Endodermal cell (in vitro differentiated cells): ENCODE data around the gene EIF2B5. TPM values are rescaled to one million over a fixed set of nuclear protein-coding genes. Genes with fewer than 3 reads are reported as not detected.

Experiments used
- DNase-seq: peaks from one replicate; pipeline ENCODE4 v3.0.0-alpha.2; 2017
- H3K27ac ChIP-seq: 2 replicates; pipeline ENCODE4 v1.5.1; 2013; ENCODE audit warnings: mild to moderate bottlenecking, low read depth, low read length, moderate library complexity
- H3K27me3 ChIP-seq: 2 replicates; pipeline ENCODE4 v1.6.1; 2013; ENCODE audit warnings: mild to moderate bottlenecking, low read length, moderate library complexity; ENCODE audit not compliant: insufficient read depth, control insufficient read depth, poor library complexity, severe bottlenecking
- H3K36me3 ChIP-seq: 2 replicates; pipeline ENCODE4 v1.7.0; 2013; ENCODE audit warnings: mild to moderate bottlenecking, low read length, moderate library complexity; ENCODE audit not compliant: control insufficient read depth, insufficient read depth
- H3K4me1 ChIP-seq: one replicate; pipeline ENCODE4 v1.7.0; 2013; ENCODE audit warnings: low read length; ENCODE audit not compliant: control insufficient read depth, insufficient read depth
- H3K4me3 ChIP-seq: 2 replicates; pipeline ENCODE4 v1.5.1; 2013; ENCODE audit warnings: mild to moderate bottlenecking, low read length, moderate library complexity
- H3K9ac ChIP-seq: 2 replicates; pipeline ENCODE4 v1.6.1; 2013; ENCODE audit warnings: mild to moderate bottlenecking, low read length, moderate library complexity; ENCODE audit not compliant: poor library complexity, severe bottlenecking; ENCODE audit errors: extremely low read depth
- H3K9me3 ChIP-seq: 2 replicates; pipeline ENCODE4 v1.6.1; 2013; ENCODE audit warnings: mild to moderate bottlenecking, low read length, moderate library complexity; ENCODE audit not compliant: control insufficient read depth
- H3K27ac Mint-ChIP-seq: 2 replicates; pipeline ENCODE4 v1.8.0; 2020; ENCODE audit warnings: mixed read lengths
- H3K27me3 Mint-ChIP-seq: 2 replicates; pipeline ENCODE4 v1.8.0; 2021; ENCODE audit warnings: mild to moderate bottlenecking, mixed read lengths; ENCODE audit not compliant: insufficient read depth
- H3K36me3 Mint-ChIP-seq: 2 replicates; pipeline ENCODE4 v1.8.0; 2020; ENCODE audit warnings: low read depth, mixed read lengths
- H3K4me1 Mint-ChIP-seq: 2 replicates; pipeline ENCODE4 v1.8.0; 2020; ENCODE audit warnings: mixed read lengths
- H3K4me3 Mint-ChIP-seq: 2 replicates; pipeline ENCODE4 v1.8.0; 2020; ENCODE audit warnings: mild to moderate bottlenecking, moderate library complexity, mixed read lengths
- H3K9me3 Mint-ChIP-seq: 2 replicates; pipeline ENCODE4 v1.8.0; 2020; ENCODE audit warnings: mild to moderate bottlenecking, mixed read lengths
- CTCF ChIP-seq: fragments of 200-600 bp; sonication (generic); conservative IDR thresholded peaks from 2 replicates; pipeline ENCODE4 v1.5.0; 2021; ENCODE audit warnings: antibody characterized with exemption, mild to moderate bottlenecking
- WGBS, 2 experiments: methylation state at CpG; one replicate each; pipeline versions ENCODE4 v1.1.5 to v1.1.7; 2013; ENCODE audit warnings: missing lambda C conversion rate in 2 of 2, mixed read lengths in 1 of 2; ENCODE audit not compliant: insufficient coverage in 1 of 2, insufficient read length in 1 of 2; 5-methylcytosine and 5-hydroxymethylcytosine counted together
- total RNA-seq, 2 donors: library from RNA; stranded (reverse); fragmentation: NEBNext Ultra II Directional in 1 of 2; extraction: Animal tissue kit (Norgen Biotek cat#: 25700) in 1 of 2; gene quantifications; 2 replicates in 1 of 2; 3 replicates in 1 of 2; pipeline ENCODE4 v1.2.1, GENCODE V29; 2021

Gene EIF2B5
- total RNA-seq, 2 donors from 2014 or later = 33.4 to 37.5 TPM

- no peaks in the 10 kb centered on the region for H3K27me3 ChIP-seq
- H3K36me3 ChIP-seq = peaks cover 62% of the 10 kb centered on the region
- H3K4me3 ChIP-seq = peak overlapping the region; percentile 96
- H3K4me1 ChIP-seq = peaks cover 15% of the 10 kb centered on the region
- Mint-ChIP-seq H3K4me1 (peaks cover 19% of the 10 kb centered on the region), H3K36me3 (peaks cover 60% of the 10 kb centered on the region), H3K27ac (peak overlapping the region; percentile 99), H3K27me3 (no peaks in the 10 kb centered on the region), H3K9me3 (no peaks in the 10 kb centered on the region), H3K4me3 (peak overlapping the region; percentile 98)
- no peak for TF ChIP-seq CTCF
- H3K9ac ChIP-seq = peak overlapping the region; percentile 17
- WGBS, 2 experiments = 91 to 92% methylated on average over 7 to 14 of the region's 14 CpGs
- H3K27ac ChIP-seq = no peak overlapping the region
- H3K9me3 ChIP-seq = no peaks in the 10 kb centered on the region
- DNase-seq = no peak
Observed at GRCh38 chr3:184177767-184178306, 42.7 kb downstream of the EIF2B5 start.

GRCh38 chr3:184178521-184179138 lies 43.5 kb downstream of the EIF2B5 start:
- TF ChIP-seq CTCF = no peak
- WGBS, 2 experiments = 95 to 99% methylated on average over 11 to 13 of the region's 13 CpGs
- Histone ChIP-seq H3K27me3 (no peaks in the 10 kb centered on the region), H3K4me1 (peaks cover 15% of the 10 kb centered on the region), H3K9me3 (no peaks in the 10 kb centered on the region), H3K9ac (no peak overlapping the region), H3K36me3 (peaks cover 68% of the 10 kb centered on the region), H3K4me3 (no peak overlapping the region), H3K27ac (no peak overlapping the region)
- Mint-ChIP-seq H3K27me3 (no peaks in the 10 kb centered on the region), H3K36me3 (peaks cover 64% of the 10 kb centered on the region), H3K27ac (peak overlapping the region; percentile 99), H3K4me3 (peak overlapping the region; percentile 98), H3K9me3 (no peaks in the 10 kb centered on the region), H3K4me1 (peaks cover 22% of the 10 kb centered on the region)
- no peak for DNase-seq

GRCh38 chr3:184180165-184180564 lies 45.0 kb downstream of the EIF2B5 start:
- Histone ChIP-seq H3K27me3 (no peaks in the 10 kb centered on the region), H3K9me3 (no peaks in the 10 kb centered on the region), H3K9ac (no peak overlapping the region), H3K4me3 (no peak overlapping the region), H3K36me3 (peaks cover 82% of the 10 kb centered on the region), H3K4me1 (peaks cover 15% of the 10 kb centered on the region), H3K27ac (no peak overlapping the region)
- 97% methylated on average over 4 to 6 of the region's 6 CpGs for WGBS, 2 experiments
- Mint-ChIP-seq H3K4me3 (no peak overlapping the region), H3K27ac (no peak overlapping the region), H3K9me3 (no peaks in the 10 kb centered on the region), H3K36me3 (peaks cover 75% of the 10 kb centered on the region), H3K27me3 (no peaks in the 10 kb centered on the region), H3K4me1 (peaks cover 35% of the 10 kb centered on the region)
- DNase-seq = no peak
- TF ChIP-seq CTCF = no peak
